Activated naive CD4-positive, alpha-beta T cell treated with anti-CD3 and anti-CD28 coated beads, Interleukin-2, amount 50 U/mL, for 24 hours (primary cell): ENCODE measurements around the gene TMEM213.

Experiments
- H3K27ac Mint-ChIP-seq: one replicate; pipeline ENCODE4 v1.8.0; 2021; ENCODE audit warnings: mild to moderate bottlenecking, mixed read lengths
- H3K27me3 Mint-ChIP-seq: one replicate; pipeline ENCODE4 v1.8.0; 2021; ENCODE audit warnings: mixed read lengths
- H3K36me3 Mint-ChIP-seq: one replicate; pipeline ENCODE4 v1.8.0; 2021; ENCODE audit warnings: mixed read lengths
- H3K4me1 Mint-ChIP-seq: one replicate; pipeline ENCODE4 v1.8.0; 2021; ENCODE audit warnings: mixed read lengths
- H3K4me3 Mint-ChIP-seq: one replicate; pipeline ENCODE4 v1.8.0; 2021; ENCODE audit warnings: mild to moderate bottlenecking, mixed read lengths
- H3K9me3 Mint-ChIP-seq: one replicate; pipeline ENCODE4 v1.8.0; 2021; ENCODE audit warnings: mixed read lengths

TMEM213 gene

DNA sequence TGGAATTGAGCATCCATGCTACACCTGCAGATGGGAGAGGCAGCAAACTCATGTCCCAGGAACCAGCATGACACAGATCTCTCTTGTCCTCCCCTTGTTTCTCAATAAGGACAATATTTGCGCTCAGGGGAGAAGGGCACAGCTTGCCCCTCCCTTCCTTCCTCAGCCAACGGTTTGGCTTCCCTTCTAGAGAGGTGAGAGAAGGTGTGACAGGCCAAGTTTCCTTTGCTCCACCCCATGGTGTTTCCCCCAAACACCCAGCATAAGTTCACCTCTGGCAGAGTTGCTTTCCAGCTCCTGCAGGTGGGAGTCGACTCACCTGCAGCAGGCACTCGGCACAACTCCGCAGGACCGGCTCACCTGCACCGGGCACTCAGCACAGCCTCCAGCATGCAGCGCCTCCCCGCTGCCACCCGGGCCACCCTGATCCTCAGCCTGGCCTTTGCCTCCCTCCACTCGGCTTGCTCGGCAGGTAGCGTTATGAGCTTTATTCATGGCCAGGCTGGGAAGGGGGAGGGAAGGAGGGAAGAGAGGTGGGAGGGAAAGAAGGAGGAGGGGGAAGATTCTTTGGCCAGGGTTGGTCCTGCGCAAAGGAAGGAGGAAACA is at the start of gene TMEM213, which contains the start of gene ATP6V0A4:
Gene TMEM213, plus strand, starts transcription at position 280 of the 606 bp plus-strand sequence. Its CDS starts 111 bp downstream, at position 391.
Gene ATP6V0A4, minus strand, starts transcription at position 482 of the 606 bp plus-strand sequence. CDS start 26,949 bp downstream, outside the sequence.
- no peaks in the 10 kb centered on the region for H3K27me3 Mint-ChIP-seq
- no peaks in the 10 kb centered on the region for H3K4me1 Mint-ChIP-seq
- H3K36me3 Mint-ChIP-seq, result no peaks in the 10 kb centered on the region
- H3K9me3 Mint-ChIP-seq, result no peaks in the 10 kb centered on the region
- H3K4me3 Mint-ChIP-seq, result no peak within 1 kb of the TSS
- no peak within 1 kb of the TSS for H3K27ac Mint-ChIP-seq

DNA sequence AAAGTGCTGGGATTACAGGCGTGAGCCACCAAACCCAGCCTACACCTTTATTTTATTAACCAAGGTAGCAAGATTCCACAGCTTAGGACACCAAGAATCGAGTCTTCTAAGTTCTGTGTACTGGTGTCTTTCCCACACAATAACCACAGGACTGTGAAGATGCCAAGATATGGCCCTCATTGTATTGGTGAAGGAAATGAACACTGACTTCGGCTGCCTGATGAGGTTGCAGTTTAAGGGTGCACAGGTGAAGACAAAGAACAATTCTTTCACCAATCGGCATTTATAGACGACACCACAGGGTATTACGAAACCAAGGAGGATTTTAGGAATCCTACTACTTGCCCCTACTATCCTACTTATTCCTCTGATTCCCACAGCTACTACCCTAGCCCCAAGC is 49.1 kb upstream of the TMEM213 start:
- H3K27ac Mint-ChIP-seq, result no peak overlapping the region

DNA sequence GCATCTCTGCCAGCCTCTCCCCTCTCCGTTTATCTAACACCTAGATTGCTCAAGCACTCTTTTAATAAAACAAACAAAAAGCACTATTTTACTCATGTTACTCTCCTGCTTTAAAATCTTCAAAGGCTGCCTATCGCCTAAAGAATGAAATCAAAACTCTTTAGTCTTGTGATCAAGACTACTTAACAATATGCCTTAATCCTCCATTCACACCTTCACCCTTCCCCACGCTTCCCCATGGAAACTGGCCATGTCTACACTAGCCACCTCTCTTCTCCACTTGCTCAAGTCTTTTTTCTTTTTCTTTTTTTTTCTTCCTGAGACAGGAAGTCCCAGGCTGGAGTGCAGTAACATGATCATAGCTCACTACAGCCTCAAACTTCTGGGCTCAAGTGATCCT is 47.8 kb upstream of the TMEM213 start:
- Mint-ChIP-seq H3K4me3 (no peak overlapping the region), H3K9me3 (no peaks in the 10 kb centered on the region), H3K36me3 (no peaks in the 10 kb centered on the region), H3K4me1 (peaks cover 56% of the 10 kb centered on the region), H3K27me3 (no peaks in the 10 kb centered on the region), H3K27ac (peak overlapping the region; percentile 15)

More for the DNA sequence above, 49.1 kb upstream of the TMEM213 start:
- no peaks in the 10 kb centered on the region for H3K9me3 Mint-ChIP-seq
- H3K36me3 Mint-ChIP-seq, result no peaks in the 10 kb centered on the region
- H3K4me3 Mint-ChIP-seq, result no peak overlapping the region
- H3K27me3 Mint-ChIP-seq, result no peaks in the 10 kb centered on the region
- H3K4me1 Mint-ChIP-seq, result peaks cover 53% of the 10 kb centered on the region

- no peak overlapping the region for H3K4me3 Mint-ChIP-seq
- H3K4me1 Mint-ChIP-seq, result peaks cover 53% of the 10 kb centered on the region
- no peak overlapping the region for H3K27ac Mint-ChIP-seq
Measured at GRCh38 chr7:138750473-138750872, 47.3 kb upstream of the TMEM213 start.

DNA sequence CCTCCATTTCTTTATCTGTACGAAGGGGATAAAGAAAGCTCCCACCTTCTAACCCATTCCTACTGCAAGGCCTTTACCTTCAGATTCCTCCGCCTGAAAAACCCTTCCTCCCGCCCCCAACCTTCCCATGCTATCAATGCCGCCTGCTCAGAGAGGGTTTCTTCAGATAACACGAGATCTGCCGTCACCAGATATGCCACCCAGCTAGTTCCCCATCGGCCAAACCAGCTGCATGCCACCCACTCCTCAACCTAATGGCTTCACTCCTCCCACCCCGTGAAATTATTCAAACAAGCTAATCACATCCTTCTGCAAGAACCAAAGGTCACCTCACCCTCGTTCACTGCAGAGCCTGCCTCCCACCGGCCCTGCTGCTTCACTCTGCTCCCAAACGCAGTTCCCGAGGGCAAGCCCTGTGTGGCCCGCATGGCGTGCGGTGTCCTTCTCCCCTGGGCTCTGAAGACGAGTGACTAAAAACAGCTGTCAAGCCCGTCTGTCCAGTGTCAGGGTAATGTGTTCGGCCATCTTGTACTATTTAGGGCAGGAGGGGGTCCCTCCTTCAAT is 46.8 kb upstream of the TMEM213 start:
- peaks cover 57% of the 10 kb centered on the region for H3K4me1 Mint-ChIP-seq

More at GRCh38 chr7:138750473-138750872, 47.3 kb upstream of the TMEM213 start:
- H3K9me3 Mint-ChIP-seq, result no peaks in the 10 kb centered on the region
- H3K27me3 Mint-ChIP-seq, result no peaks in the 10 kb centered on the region
- H3K36me3 Mint-ChIP-seq, result no peaks in the 10 kb centered on the region

DNA sequence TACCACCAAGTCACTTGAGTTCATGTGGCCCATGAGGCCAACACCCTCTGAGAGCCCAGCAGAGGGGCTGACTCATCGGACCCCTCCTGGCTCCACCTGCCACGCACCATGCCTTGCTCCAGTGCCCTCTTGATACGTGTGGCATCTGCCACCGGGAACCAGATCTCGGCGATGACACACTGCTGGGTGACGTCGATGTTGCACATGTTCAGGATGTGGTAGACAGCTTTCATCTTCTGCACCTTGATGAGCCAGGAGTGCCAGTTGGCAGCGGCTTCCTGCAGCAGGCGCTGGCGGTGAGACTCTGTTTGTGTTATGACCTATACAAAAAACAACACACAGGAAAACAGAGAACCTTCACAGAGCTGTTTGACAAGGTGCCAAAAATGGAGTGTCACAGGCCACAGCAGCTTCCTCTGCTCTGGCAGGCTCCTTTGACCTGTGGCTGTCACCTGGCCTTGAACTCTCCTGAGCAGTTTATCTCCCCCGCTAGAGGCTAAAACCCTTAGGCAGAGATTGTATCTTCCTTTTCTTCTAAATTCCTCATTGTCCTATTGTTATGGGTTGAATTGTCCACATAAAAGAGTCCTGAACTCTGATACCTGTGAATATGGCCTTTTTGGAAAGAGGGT is 45.2 kb upstream of the TMEM213 start:
- Mint-ChIP-seq H3K4me3 (peak overlapping the region; percentile 34), H3K4me1 (peaks cover 68% of the 10 kb centered on the region), H3K9me3 (no peaks in the 10 kb centered on the region), H3K27ac (peak overlapping the region; percentile 36), H3K36me3 (no peaks in the 10 kb centered on the region), H3K27me3 (no peaks in the 10 kb centered on the region)

More for the DNA sequence above, 46.8 kb upstream of the TMEM213 start:
- Mint-ChIP-seq H3K27me3 (no peaks in the 10 kb centered on the region), H3K27ac (no peak overlapping the region), H3K9me3 (no peaks in the 10 kb centered on the region), H3K4me3 (no peak overlapping the region), H3K36me3 (no peaks in the 10 kb centered on the region)

- Mint-ChIP-seq H3K4me1 (peaks cover 71% of the 10 kb centered on the region), H3K27me3 (no peaks in the 10 kb centered on the region), H3K4me3 (peak overlapping the region; percentile 34), H3K36me3 (no peaks in the 10 kb centered on the region), H3K9me3 (no peaks in the 10 kb centered on the region), H3K27ac (peak overlapping the region; percentile 36)
Measured at GRCh38 chr7:138753150-138753518, 44.7 kb upstream of the TMEM213 start.

GRCh38 chr7:138753610-138754009 is 44.2 kb upstream of the TMEM213 start:
- H3K4me1 Mint-ChIP-seq, result peaks cover 71% of the 10 kb centered on the region
- H3K27ac Mint-ChIP-seq, result peak overlapping the region; percentile 10
- no peaks in the 10 kb centered on the region for H3K36me3 Mint-ChIP-seq
- no peaks in the 10 kb centered on the region for H3K9me3 Mint-ChIP-seq
- H3K27me3 Mint-ChIP-seq, result no peaks in the 10 kb centered on the region
- no peak overlapping the region for H3K4me3 Mint-ChIP-seq

GRCh38 chr7:138755331-138755747 is 42.5 kb upstream of the TMEM213 start:
- Mint-ChIP-seq H3K4me1 (peaks cover 60% of the 10 kb centered on the region), H3K9me3 (no peaks in the 10 kb centered on the region), H3K27ac (peak overlapping the region; percentile 1), H3K36me3 (no peaks in the 10 kb centered on the region), H3K27me3 (no peaks in the 10 kb centered on the region), H3K4me3 (no peak overlapping the region)

DNA sequence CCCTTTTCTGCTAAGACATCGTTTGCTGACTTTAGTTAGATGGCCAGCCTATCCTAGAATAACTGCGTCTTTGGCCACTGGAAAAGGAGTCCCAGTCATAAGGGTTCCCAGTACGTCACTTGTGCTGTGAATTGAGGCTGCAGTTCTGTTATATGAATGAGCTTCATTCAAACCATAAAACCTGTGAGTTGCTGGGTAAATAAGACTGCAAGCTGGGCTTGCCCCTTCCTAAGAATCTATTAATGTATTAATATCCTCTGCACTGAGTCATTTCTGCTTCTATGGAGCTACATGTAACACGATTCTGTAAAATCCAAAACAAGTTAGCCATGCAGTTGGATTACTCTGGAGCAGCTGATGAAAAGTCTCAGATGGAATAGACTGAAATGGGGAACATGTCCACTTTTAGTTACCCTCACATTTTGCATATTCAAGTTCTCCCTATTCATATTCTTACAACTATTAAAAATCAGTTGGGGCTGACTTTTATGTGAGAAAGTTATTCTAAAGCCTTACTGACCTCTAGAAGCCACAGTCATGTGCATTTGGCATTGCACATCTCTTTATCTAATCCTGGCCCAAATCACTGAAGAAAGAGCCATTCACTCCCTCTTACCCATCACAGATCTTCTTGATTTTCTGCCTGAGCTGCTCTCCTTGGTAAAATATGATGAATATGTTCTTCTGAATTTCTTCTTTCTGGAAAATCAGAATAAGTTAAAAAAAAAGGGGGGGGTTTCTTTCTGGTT is 41.8 kb upstream of the TMEM213 start:
- H3K4me3 Mint-ChIP-seq, result no peak overlapping the region
- H3K27me3 Mint-ChIP-seq, result no peaks in the 10 kb centered on the region
- no peaks in the 10 kb centered on the region for H3K36me3 Mint-ChIP-seq
- peak overlapping the region; percentile 70 for H3K27ac Mint-ChIP-seq
- H3K9me3 Mint-ChIP-seq, result no peaks in the 10 kb centered on the region
- H3K4me1 Mint-ChIP-seq, result peaks cover 53% of the 10 kb centered on the region

GRCh38 chr7:138756591-138757242 is 41.1 kb upstream of the TMEM213 start:
- Mint-ChIP-seq H3K9me3 (no peaks in the 10 kb centered on the region), H3K27me3 (no peaks in the 10 kb centered on the region), H3K36me3 (no peaks in the 10 kb centered on the region), H3K4me1 (peaks cover 46% of the 10 kb centered on the region), H3K4me3 (peak overlapping the region; percentile 5), H3K27ac (peak overlapping the region; percentile 59)

GRCh38 chr7:138768241-138768640 is 29.6 kb upstream of the TMEM213 start:
- no peaks in the 10 kb centered on the region for H3K27me3 Mint-ChIP-seq
- peaks cover 7% of the 10 kb centered on the region for H3K4me1 Mint-ChIP-seq
- H3K4me3 Mint-ChIP-seq, result no peak overlapping the region

DNA sequence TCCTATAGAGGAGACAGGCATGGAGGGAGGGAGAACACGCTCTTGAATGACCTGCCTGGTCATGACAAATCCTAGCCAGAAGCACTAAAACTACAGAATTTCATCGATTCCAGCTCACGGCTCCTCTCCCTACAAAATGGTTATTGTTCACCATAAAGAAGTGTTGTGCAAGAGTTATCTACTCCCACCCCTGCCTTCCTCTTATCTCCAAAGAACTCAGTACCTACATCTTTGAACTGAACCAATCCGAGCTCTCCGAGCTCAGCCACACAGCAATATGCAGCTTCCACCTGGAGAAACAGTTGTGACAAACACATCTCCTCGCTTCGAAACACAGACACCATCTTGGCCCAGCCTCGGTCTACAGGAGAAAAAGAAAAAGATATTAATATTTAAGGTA is 26.9 kb upstream of the TMEM213 start:
- Mint-ChIP-seq H3K27me3 (no peaks in the 10 kb centered on the region), H3K36me3 (no peaks in the 10 kb centered on the region), H3K27ac (no peak overlapping the region), H3K9me3 (no peaks in the 10 kb centered on the region), H3K4me3 (no peak overlapping the region), H3K4me1 (peaks cover 7% of the 10 kb centered on the region)

More at GRCh38 chr7:138768241-138768640, 29.6 kb upstream of the TMEM213 start:
- Mint-ChIP-seq H3K9me3 (no peaks in the 10 kb centered on the region), H3K36me3 (no peaks in the 10 kb centered on the region), H3K27ac (no peak overlapping the region)

GRCh38 chr7:138773176-138773575 is 24.6 kb upstream of the TMEM213 start:
- Mint-ChIP-seq H3K27me3 (no peaks in the 10 kb centered on the region), H3K9me3 (no peaks in the 10 kb centered on the region), H3K27ac (no peak overlapping the region), H3K4me3 (no peak overlapping the region), H3K36me3 (no peaks in the 10 kb centered on the region), H3K4me1 (peaks cover 7% of the 10 kb centered on the region)

DNA sequence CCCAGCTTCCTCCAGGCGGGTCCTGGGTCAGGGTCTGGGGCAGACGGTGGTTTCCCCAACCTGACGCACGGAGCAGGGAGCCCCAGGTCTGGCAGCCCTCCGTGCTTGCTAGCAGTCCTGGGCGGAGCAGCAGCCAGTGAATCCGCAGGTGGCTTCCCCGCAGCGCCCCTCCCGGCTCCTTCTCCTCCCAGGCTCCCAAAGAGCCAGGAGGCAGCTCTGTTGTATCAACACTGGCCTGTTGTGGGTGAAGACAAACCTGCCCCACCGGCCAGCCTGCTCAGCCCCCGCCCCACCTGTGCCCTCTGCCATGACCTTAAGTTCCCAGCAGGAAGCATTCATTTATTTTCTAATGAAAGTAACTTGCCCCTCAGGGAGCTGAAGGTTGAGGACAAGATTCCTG is 24.0 kb upstream of the TMEM213 start:
- no peaks in the 10 kb centered on the region for H3K36me3 Mint-ChIP-seq
- H3K4me1 Mint-ChIP-seq, result peaks cover 7% of the 10 kb centered on the region
- no peak overlapping the region for H3K27ac Mint-ChIP-seq
- H3K4me3 Mint-ChIP-seq, result no peak overlapping the region
- H3K27me3 Mint-ChIP-seq, result no peaks in the 10 kb centered on the region
- no peaks in the 10 kb centered on the region for H3K9me3 Mint-ChIP-seq
